Esophagus squamous epithelium (tissue), 4 donors: ENCODE results near the gene VPS26B.

Source experiments
- CTCF ChIP-seq, 6 experiments: fragments of 450-650 bp in 4 of 6; fragments of 200-600 bp in 2 of 6; sonication (generic) in 2 of 6; IDR thresholded peaks; one replicate each; pipeline ENCODE4 v1.5.1; 2016 to 2019; ENCODE audit warnings: antibody characterized with exemption in 6 of 6, mild to moderate bottlenecking in 4 of 6, moderate library complexity in 4 of 6
- POLR2A ChIP-seq, 4 donors: fragments of 450-650 bp; IDR thresholded peaks; one replicate each; pipeline ENCODE4 v1.6.1; 2017; ENCODE audit warnings: antibody characterized with exemption in 4 of 4, mild to moderate bottlenecking in 4 of 4, moderate library complexity in 3 of 4

- TF ChIP-seq CTCF (IDR thresholded peaks at IDR 0.05): no peak
- TF ChIP-seq POLR2A (IDR thresholded peaks at IDR 0.05): no peak
Measured at GRCh38 chr11:134257101-134257500, 32.6 kb downstream of the VPS26B start.
